HepG2 (cell line): ENCODE measurements around the gene SEC24A. TPM values are rescaled to one million over a fixed set of nuclear protein-coding genes. Genes with fewer than 3 reads are reported as not detected.
"Not testable (repeated sequence)": the region's sequence is repeated elsewhere in the genome, so short reads cannot be mapped to it uniquely, and the experiment has no call there.

ENCODE experiments used
- ATAC-seq: fragments of 200-7000 bp; cut with Tn5 transposase; 3 replicates; pipeline ENCODE4 v1.9.1; 2020; ENCODE audit warnings: mild to moderate bottlenecking, moderate library complexity
- BruUV-seq: library from RNA; stranded (reverse); fragments of 400-500 nt; replicated peaks from 2 replicates; lab custom pipeline; 2021; lab: Mats Ljungman, UMichigan
- CTCF ChIA-PET: fragments of 300-600 bp; formaldehyde crosslinking; extraction: SDS; loops from one replicate; lab custom pipeline; 2021; ENCODE audit warnings: low total read pairs, inconsistent platforms, low intra/inter-chr PET ratio; lab: Yijun Ruan, JAX
- POLR2A ChIA-PET: fragments of 350-600 bp; sonication (Branson Sonifier 250); formaldehyde crosslinking; loops from one replicate; lab custom pipeline; 2020; ENCODE audit warnings: antibody characterized with exemption, inconsistent platforms; lab: Yijun Ruan, JAX
- DNase-seq: peaks from one replicate; pipeline ENCODE4 v3.0.0-alpha.2; 2015; ENCODE audit warnings: low spot score
- FAIRE-seq: peaks from 3 replicates; lab custom pipeline; 2011; peaks lifted over from hg19 to GRCh38; lab: Jason Lieb, UNC
- H2AFZ ChIP-seq: one replicate; pipeline ENCODE4 v1.6.1; 2011; ENCODE audit warnings: low read length, inconsistent platforms
- H3K27ac ChIP-seq: fragments of 300-600 bp; 3 replicates; pipeline ENCODE4 v1.8.0; 2011; ENCODE audit warnings: mixed run types, mild to moderate bottlenecking, mixed read lengths, low read length, inconsistent platforms; ENCODE audit not compliant: insufficient read depth; ENCODE audit errors: extremely low read length
- H3K27me3 ChIP-seq, 2 experiments: fragments of 200-600 bp in 1 of 2; 2 replicates in 1 of 2; 3 replicates in 1 of 2; pipeline versions ENCODE4 v1.6.0 to v1.8.0; 2011; ENCODE audit warnings: low read length in 2 of 2, mild to moderate bottlenecking in 2 of 2, moderate library complexity in 2 of 2, inconsistent platforms in 1 of 2; ENCODE audit not compliant: insufficient read depth in 2 of 2, control insufficient read depth in 1 of 2
- H3K36me3 ChIP-seq, 2 experiments: fragments of 200-600 bp in 1 of 2; replicated peaks in 1 of 2; 2 replicates in 1 of 2; 3 replicates in 1 of 2; pipeline versions ENCODE4 v1.5.1 to v1.8.0; 2011; ENCODE audit warnings: low read length in 2 of 2, inconsistent platforms in 1 of 2; ENCODE audit not compliant: insufficient read depth in 2 of 2, control insufficient read depth in 1 of 2
- H3K4me1 ChIP-seq: 2 replicates; pipeline ENCODE4 v1.5.1; 2012; ENCODE audit warnings: low read length, inconsistent platforms; ENCODE audit not compliant: insufficient read depth
- H3K4me2 ChIP-seq: 2 replicates; pipeline ENCODE4 v1.6.0; 2011; ENCODE audit warnings: low read depth, low read length, inconsistent platforms
- H3K4me3 ChIP-seq, 3 experiments: fragments of 200-600 bp in 1 of 3; sonication (generic), shearing (Covaris generic) in 1 of 3; replicated peaks in 1 of 3; 2 replicates each; pipeline ENCODE4 v1.5.1; 2011 to 2016; ENCODE audit warnings: low read length in 3 of 3, inconsistent platforms in 2 of 3, low read depth in 2 of 3, mild to moderate bottlenecking in 2 of 3, control low read depth in 1 of 3, mixed read lengths in 1 of 3; ENCODE audit not compliant: insufficient read depth in 1 of 3
- H3K79me2 ChIP-seq: one replicate; pipeline ENCODE4 v1.6.1; 2011; ENCODE audit warnings: low read length, inconsistent platforms; ENCODE audit not compliant: insufficient read depth
- H3K9ac ChIP-seq: 2 replicates; pipeline ENCODE4 v1.6.0; 2011; ENCODE audit warnings: mild to moderate bottlenecking, low read depth, low read length, inconsistent platforms; ENCODE audit not compliant: insufficient read depth
- H3K9me3 ChIP-seq: 2 replicates; pipeline ENCODE4 v1.5.1; 2012; ENCODE audit warnings: mild to moderate bottlenecking, low read length
- H4K20me1 ChIP-seq: 2 replicates; pipeline ENCODE4 v1.6.0; 2011; ENCODE audit warnings: inconsistent platforms, mild to moderate bottlenecking, low read length, moderate library complexity; ENCODE audit not compliant: insufficient read depth
- ARHGAP35 ChIP-seq: sonication (generic); formaldehyde crosslinking; IDR thresholded peaks from 2 replicates; pipeline ENCODE4 v1.9.0; 2022; ENCODE audit warnings: mild to moderate bottlenecking, inconsistent platforms, moderate library complexity, missing genetic modification reagents, borderline replicate concordance
- ATF7 ChIP-seq, 2 experiments: fragments of 450-650 bp in 1 of 2; sonication (generic) in 1 of 2; formaldehyde crosslinking in 1 of 2; IDR thresholded peaks; 2 replicates each; pipeline versions ENCODE4 v1.4.0 to v1.6.1; 2016 to 2020; ENCODE audit warnings: antibody characterized with exemption in 1 of 2, mild to moderate bottlenecking in 1 of 2, missing genetic modification reagents in 1 of 2
- CEBPB ChIP-seq: IDR thresholded peaks from 2 replicates; pipeline ENCODE4 v1.6.1; 2011; ENCODE audit warnings: low read depth, low read length, improper control_type of control experiment, borderline replicate concordance
- CEBPG ChIP-seq: IDR thresholded peaks from 2 replicates; pipeline ENCODE4 v1.6.1; 2016
- EEA1 ChIP-seq: sonication (generic); formaldehyde crosslinking; IDR thresholded peaks from 2 replicates; pipeline ENCODE4 v1.5.1; 2020; ENCODE audit warnings: mild to moderate bottlenecking, missing genetic modification reagents, borderline replicate concordance
- HMG20A ChIP-seq: IDR thresholded peaks from 2 replicates; pipeline ENCODE4 v1.6.1; 2016; ENCODE audit warnings: borderline replicate concordance
- RELA ChIP-seq: sonication (generic); formaldehyde crosslinking; IDR thresholded peaks from 2 replicates; pipeline ENCODE4 v1.4.0; 2020; ENCODE audit warnings: missing genetic modification reagents
- STAT5B ChIP-seq: sonication (generic); formaldehyde crosslinking; IDR thresholded peaks from 2 replicates; pipeline ENCODE4 v1.4.0; 2020; ENCODE audit warnings: missing genetic modification reagents
- TEAD3 ChIP-seq: optimal IDR thresholded peaks from 2 replicates; pipeline ENCODE3; 2016; ENCODE audit warnings: borderline replicate concordance
- TGIF2 ChIP-seq: IDR thresholded peaks from 2 replicates; pipeline ENCODE4 v1.6.1; 2016; ENCODE audit warnings: control low read depth, missing compliant biosample characterization
- ZFP90 ChIP-seq: sonication (generic); formaldehyde crosslinking; IDR thresholded peaks from 2 replicates; pipeline ENCODE4 v1.8.0; 2022; ENCODE audit warnings: missing genetic modification reagents, mild to moderate bottlenecking, inconsistent platforms, borderline replicate concordance
- ZNF205 ChIP-seq: IDR thresholded peaks from 2 replicates; pipeline ENCODE4 v1.6.1; 2018; ENCODE audit warnings: missing biosample characterization, missing genetic modification reagents
- ZNF296 ChIP-seq: sonication (generic); formaldehyde crosslinking; conservative IDR thresholded peaks from 2 replicates; pipeline ENCODE4 v1.5.0; 2020; ENCODE audit warnings: mild to moderate bottlenecking, missing genetic modification reagents
- ZNF558 ChIP-seq: sonication (generic); formaldehyde crosslinking; IDR thresholded peaks from 2 replicates; pipeline ENCODE4 v1.9.0; 2022; ENCODE audit warnings: mild to moderate bottlenecking, missing genetic modification reagents, borderline replicate concordance
- ZNF564 ChIP-seq: sonication (generic); formaldehyde crosslinking; IDR thresholded peaks from 2 replicates; pipeline ENCODE4 v1.8.1; 2023; ENCODE audit warnings: mild to moderate bottlenecking, missing genetic modification reagents
- ZNF569 ChIP-seq: sonication (generic); formaldehyde crosslinking; IDR thresholded peaks from 2 replicates; pipeline ENCODE4 v1.5.0; 2020; ENCODE audit warnings: mild to moderate bottlenecking, missing genetic modification reagents, moderate library complexity, borderline replicate concordance
- ZNF75D ChIP-seq: sonication (generic); formaldehyde crosslinking; IDR thresholded peaks from 2 replicates; pipeline ENCODE4 v1.8.1; 2023; ENCODE audit warnings: missing genetic modification reagents, mild to moderate bottlenecking, borderline replicate concordance
- ZNF766 ChIP-seq: sonication (generic); formaldehyde crosslinking; IDR thresholded peaks from 2 replicates; pipeline ENCODE4 v1.5.0; 2020; ENCODE audit warnings: missing genetic modification reagents, borderline replicate concordance
- WGBS: methylation state at CpG from one replicate; pipeline ENCODE4 v1.1.6; 2017; ENCODE audit warnings: low lambda C conversion rate; 5-methylcytosine and 5-hydroxymethylcytosine counted together
- in situ Hi-C: cut with HindIII; loops from 2 replicates; pipeline ENCODE4 v1.10.0; 2017; ENCODE audit warnings: low pct_unique_long_range_greater_than_20kb; ENCODE audit not compliant: extremely low pct_ligation_motif_present
- intact Hi-C: fragments of 100-400 bp; cut with micrococcal nuclease; formaldehyde crosslinking; loops from one replicate; pipeline ENCODE4 v1.10.0; 2022; ENCODE audit not compliant: unreplicated experiment
- polyA plus RNA-seq, 8 experiments: library from polyadenylated mRNA; depleted of rRNA in 3 of 8; stranded (reverse) in 7 of 8; unstranded in 1 of 8; fragments of >200 nt; fragmentation: Illumina TruSeq in 4 of 8; extraction: Trizol in 4 of 8; gene quantifications; 2 replicates each; pipeline versions ENCODE4 v1.2.1 to v1.2.3, GENCODE V29; 2011 to 2016; ENCODE audit warnings: low read depth in 4 of 8, missing spikeins in 1 of 8, mixed read lengths in 1 of 8; ENCODE audit not compliant: insufficient read depth in 1 of 8
- total RNA-seq, 5 experiments: library from RNA; depleted of rRNA; stranded (reverse); fragments of >200 nt; fragmentation: Illumina TruSeq; extraction: Trizol; gene quantifications; 2 replicates each; pipeline ENCODE4 v1.2.3, GENCODE V29; 2016; ENCODE audit warnings: low read depth in 1 of 5
- TF ChIP-seq, protein P1 (sequence below): sonication (generic); formaldehyde crosslinking; conservative IDR thresholded peaks from 2 replicates; pipeline ENCODE4 v1.4.0; 2020; ENCODE audit warnings: missing genetic modification reagents

Gene SEC24A
- total and polyA plus RNA-seq, 2 of the 13 experiments (the other 11 are each of a cell fraction or from before 2014, with no cell fraction given) = 30.5 to 56.8 TPM

DNA sequence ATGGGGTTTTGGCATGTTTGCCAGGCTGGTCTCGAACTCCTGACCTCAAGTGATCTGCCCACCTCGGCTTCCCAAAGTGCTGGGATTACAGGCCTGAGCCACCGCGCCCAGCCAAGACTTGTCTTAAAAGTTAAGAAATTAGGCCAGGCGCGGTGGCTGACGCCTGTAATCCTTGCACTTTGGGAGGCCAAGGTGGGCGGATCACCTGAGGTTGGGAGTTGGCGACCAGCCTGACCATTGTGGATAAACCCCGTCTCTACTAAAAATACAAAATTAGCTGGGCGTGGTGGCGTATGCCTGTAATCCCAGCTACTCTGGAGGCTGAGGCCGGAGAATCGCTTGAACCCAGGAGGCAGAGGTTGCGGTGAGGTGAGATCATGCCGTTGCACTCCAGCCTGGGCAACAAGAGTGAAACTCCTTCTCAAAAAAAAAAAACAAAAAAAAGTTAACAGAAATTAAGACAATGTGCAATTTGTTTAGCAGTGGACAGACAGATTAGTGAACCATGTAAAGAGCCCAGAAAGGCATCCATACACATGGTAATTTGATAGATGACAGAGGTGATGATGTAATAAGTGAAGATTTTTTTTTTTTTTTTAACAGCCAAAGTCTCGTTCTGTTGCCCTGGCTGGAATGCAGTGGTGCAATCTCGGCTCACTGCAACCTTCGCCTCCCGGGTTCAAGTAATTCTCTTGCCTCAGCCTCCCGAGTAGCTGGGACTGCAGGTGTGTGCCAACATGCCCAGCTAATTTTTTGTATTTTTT is 119.1 kb downstream of the SEC24A start:
- H3K27ac ChIP-seq; intact Hi-C loops; H3K4me2 ChIP-seq; H4K20me1 ChIP-seq; in situ Hi-C loops; BruUV-seq; H2AFZ ChIP-seq; H3K9me3 ChIP-seq; CTCF ChIA-PET; ATAC-seq; H3K27me3 ChIP-seq; H3K4me1 ChIP-seq; H3K9ac ChIP-seq; DNase-seq; FAIRE-seq; H3K4me3 ChIP-seq; TF ChIP-seq ATF7 (CRISPR knock-in tag; IDR thresholded peaks at IDR 0.05): not testable (repeated sequence)
- Histone ChIP-seq H3K79me2 (peaks cover 14% of the 10 kb centered on the region), H3K36me3 (peaks cover 10 to 62% of the 10 kb centered on the region in 2 experiments; a peak in 4 of 5 replicates)
- POLR2A ChIA-PET = interaction anchor here (1.4 kb wide), 1 partner anchor 9 kb away, joined by 3 read pairs; the partner anchor contains the start of gene DDX46
- peak; percentile 51 for TF ChIP-seq ATF7 (IDR thresholded peaks at IDR 0.05)
- 96% methylated on average over 21 of the region's 21 CpGs for WGBS

DNA sequence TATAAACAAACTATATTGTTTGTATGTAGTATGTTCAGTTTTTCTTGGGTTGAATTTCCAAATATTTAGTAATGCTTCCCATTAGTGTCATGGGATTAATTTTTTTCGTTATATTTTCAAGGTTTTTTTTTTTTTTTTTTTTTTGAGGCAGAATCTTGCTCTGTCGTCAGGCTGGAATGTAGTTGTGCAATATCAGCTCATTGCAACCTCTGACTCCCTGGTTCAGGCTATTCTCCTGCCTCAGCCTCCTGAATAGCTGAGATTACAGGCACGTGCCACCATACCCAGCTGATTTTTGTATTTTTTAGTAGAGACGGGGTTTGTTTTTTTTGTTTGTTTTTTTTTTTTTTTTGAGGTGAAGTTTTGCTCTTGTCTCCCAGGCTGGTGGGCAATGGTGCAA is 120.6 kb downstream of the SEC24A start:
- BruUV-seq = no TSS peak
- FAIRE-seq (peak; percentile 59), ATAC-seq (peak; percentile 41; the same call in 2 of the 3 replicates), DNase-seq (peak; percentile 31)
- Histone ChIP-seq H3K4me2 (no peak overlapping the region), H2AFZ (no peak overlapping the region), H3K9ac (no peak overlapping the region), H3K4me1 (no peaks in the 10 kb centered on the region), H3K36me3 (peaks cover 10 to 65% of the 10 kb centered on the region in 2 experiments; a peak in 4 of 5 replicates), H4K20me1 (no peaks in the 10 kb centered on the region), H3K27ac (no peak overlapping the region), H3K9me3 (no peaks in the 10 kb centered on the region), H3K4me3 (no peak overlapping the region), H3K27me3 (no peaks in the 10 kb centered on the region), H3K79me2 (peaks cover 1% of the 10 kb centered on the region)
- intact Hi-C loops (no loop called here), in situ Hi-C loops (no loop called here)
- ChIA-PET CTCF (no interaction called here), POLR2A (no interaction called here)
- 52% methylated on average over 4 of the region's 4 CpGs for WGBS
- TF ChIP-seq TGIF2 (CRISPR knock-in tag) = no peak
- peak; percentile 88 for TF ChIP-seq CEBPB
- no peak for TF ChIP-seq ARHGAP35 (CRISPR knock-in tag)
- TF ChIP-seq CEBPG (CRISPR knock-in tag) = peak; percentile 79
- TF ChIP-seq ZNF564 (CRISPR knock-in tag) = no peak
- TF ChIP-seq, protein P1, sequence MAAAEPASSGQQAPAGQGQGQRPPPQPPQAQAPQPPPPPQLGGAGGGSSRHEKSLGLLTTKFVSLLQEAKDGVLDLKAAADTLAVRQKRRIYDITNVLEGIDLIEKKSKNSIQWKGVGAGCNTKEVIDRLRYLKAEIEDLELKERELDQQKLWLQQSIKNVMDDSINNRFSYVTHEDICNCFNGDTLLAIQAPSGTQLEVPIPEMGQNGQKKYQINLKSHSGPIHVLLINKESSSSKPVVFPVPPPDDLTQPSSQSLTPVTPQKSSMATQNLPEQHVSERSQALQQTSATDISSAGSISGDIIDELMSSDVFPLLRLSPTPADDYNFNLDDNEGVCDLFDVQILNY (CRISPR knock-in tag) = no peak
- TF ChIP-seq ZNF569 (CRISPR knock-in tag) = no peak
- no peak for TF ChIP-seq ZNF205 (CRISPR knock-in tag)
- no peak for TF ChIP-seq ZNF766 (CRISPR knock-in tag)
- no peak for TF ChIP-seq ZFP90 (CRISPR knock-in tag)
- no peak for TF ChIP-seq ZNF558
- TF ChIP-seq STAT5B (CRISPR knock-in tag) = no peak
- TF ChIP-seq ZNF75D (CRISPR knock-in tag) = no peak
- no peak for TF ChIP-seq HMG20A
- TF ChIP-seq ZNF296 (CRISPR knock-in tag) = no peak
- peak; percentile 72 for TF ChIP-seq TEAD3
- TF ChIP-seq RELA (CRISPR knock-in tag) = no peak
- no peak for TF ChIP-seq EEA1 (CRISPR knock-in tag)
